Thymus (tissue), 11 donors: Measurements from ENCODE around the gene MYOM3. TPM values are rescaled to one million over a fixed set of nuclear protein-coding genes. Genes with fewer than 3 reads are reported as not detected.
"Not testable (repeated sequence)": the region's sequence is repeated elsewhere in the genome, so short reads cannot be mapped to it uniquely, and the experiment has no call there.

ENCODE experiments used
- DNase-seq, 9 donors: peaks; one replicate each; pipeline ENCODE4 v3.0.0-alpha.2; 2013; ENCODE audit warnings: low spot score in 9 of 9, low read depth in 6 of 9, missing footprints in 1 of 9
- H3K27ac ChIP-seq, 2 donors: one replicate each; pipeline ENCODE4 v1.5.1; 2013; ENCODE audit warnings: control low read depth in 1 of 2, low read depth in 1 of 2, low read length in 1 of 2, mild to moderate bottlenecking in 1 of 2, moderate library complexity in 1 of 2
- H3K27me3 ChIP-seq, 2 donors: one replicate each; pipeline ENCODE4 v1.5.1; 2013; ENCODE audit warnings: low read length in 1 of 2; ENCODE audit not compliant: control insufficient read depth in 2 of 2, insufficient read depth in 1 of 2
- H3K36me3 ChIP-seq, 2 donors: one replicate each; pipeline ENCODE4 v1.5.1; 2013; ENCODE audit warnings: low read length in 1 of 2, mild to moderate bottlenecking in 1 of 2, moderate library complexity in 1 of 2; ENCODE audit not compliant: control insufficient read depth in 2 of 2, insufficient read depth in 2 of 2
- H3K4me1 ChIP-seq, 2 donors: one replicate each; pipeline ENCODE4 v1.5.1; 2013; ENCODE audit warnings: low read length in 2 of 2; ENCODE audit not compliant: control insufficient read depth in 2 of 2, insufficient read depth in 2 of 2
- H3K4me3 ChIP-seq, 2 donors: one replicate each; pipeline ENCODE4 v1.5.1; 2013; ENCODE audit warnings: low read length in 2 of 2, control low read depth in 1 of 2, mild to moderate bottlenecking in 1 of 2
- H3K9me3 ChIP-seq, 2 donors: one replicate each; pipeline ENCODE4 v1.5.1; 2013; ENCODE audit warnings: low read length in 1 of 2, mild to moderate bottlenecking in 1 of 2; ENCODE audit not compliant: control insufficient read depth in 2 of 2, insufficient read depth in 1 of 2
- WGBS: extraction: QIAGEN DNeasy Blood & Tissue Kit; methylation state at CpG from one replicate; pipeline ENCODE4 v1.1.7; 2013; 5-methylcytosine and 5-hydroxymethylcytosine counted together
- polyA plus RNA-seq: library from polyadenylated mRNA; stranded (reverse); fragments of 200-250 nt; gene quantifications from one replicate; pipeline ENCODE4 v1.2.3, GENCODE V29; 2013
- total RNA-seq: library from RNA; stranded (reverse); fragments of 120-200 nt; gene quantifications from one replicate; pipeline ENCODE4 v1.2.4, GENCODE V29; 2013
- donor health status: healthy.

Gene MYOM3
- total and polyA plus RNA-seq, 2 donors, result 0.71 to 1.5 TPM

GRCh38 chr1:24047110-24047477 lies 64.8 kb downstream of the MYOM3 start:
- no peaks in the 10 kb centered on the region for H3K27me3 ChIP-seq
- no peak overlapping the region for H3K4me3 ChIP-seq
- no peak for DNase-seq
- H3K9me3 ChIP-seq, result no peaks in the 10 kb centered on the region
- 92% methylated on average over 3 of the region's 3 CpGs for WGBS
- no peaks in the 10 kb centered on the region for H3K36me3 ChIP-seq
- H3K4me1 ChIP-seq, result no peaks in the 10 kb centered on the region
- H3K27ac ChIP-seq, result no peak overlapping the region

- DNase-seq, result no peak
- no peak overlapping the region for H3K27ac ChIP-seq
- 92% methylated on average over 2 of the region's 2 CpGs for WGBS
- H3K4me1 ChIP-seq, result no peaks in the 10 kb centered on the region
- H3K27me3 ChIP-seq, result no peaks in the 10 kb centered on the region
- H3K36me3 ChIP-seq, result no peaks in the 10 kb centered on the region
- H3K4me3 ChIP-seq, result no peak overlapping the region
- no peaks in the 10 kb centered on the region for H3K9me3 ChIP-seq
These were observed 66.2 kb downstream of the MYOM3 start for GRCh38 chr1:24045771-24046170.

GRCh38 chr1:24044672-24045071 lies 67.3 kb downstream of the MYOM3 start:
- not testable (repeated sequence) for H3K36me3 ChIP-seq, H3K4me1 ChIP-seq, H3K9me3 ChIP-seq, H3K27me3 ChIP-seq, H3K27ac ChIP-seq, H3K4me3 ChIP-seq, DNase-seq
- 87% methylated on average over 5 of the region's 5 CpGs for WGBS

GRCh38 chr1:24043345-24044032 lies 68.4 kb downstream of the MYOM3 start:
- Histone ChIP-seq H3K27ac (no peak overlapping the region), H3K4me3 (no peak overlapping the region), H3K27me3 (no peaks in the 10 kb centered on the region), H3K36me3 (no peaks in the 10 kb centered on the region), H3K4me1 (no peaks in the 10 kb centered on the region), H3K9me3 (no peaks in the 10 kb centered on the region)
- no peak for DNase-seq
- WGBS, result 93% methylated on average over 1 of the region's 1 CpG

- 93% methylated on average over 4 of the region's 4 CpGs for WGBS
- DNase-seq, result no peak
- no peak overlapping the region for H3K4me3 ChIP-seq
- no peaks in the 10 kb centered on the region for H3K9me3 ChIP-seq
- H3K36me3 ChIP-seq, result no peaks in the 10 kb centered on the region
- no peaks in the 10 kb centered on the region for H3K4me1 ChIP-seq
- no peak overlapping the region for H3K27ac ChIP-seq
- H3K27me3 ChIP-seq, result no peaks in the 10 kb centered on the region
These were observed 69.6 kb downstream of the MYOM3 start for GRCh38 chr1:24042315-24042714.

- no peaks in the 10 kb centered on the region for H3K36me3 ChIP-seq
- no peak overlapping the region for H3K4me3 ChIP-seq
- no peaks in the 10 kb centered on the region for H3K27me3 ChIP-seq
- no peak overlapping the region for H3K27ac ChIP-seq
- no peaks in the 10 kb centered on the region for H3K9me3 ChIP-seq
- WGBS, result 97% methylated on average over 5 of the region's 5 CpGs
- H3K4me1 ChIP-seq, result no peaks in the 10 kb centered on the region
- no peak for DNase-seq
These were observed 75.8 kb downstream of the MYOM3 start for GRCh38 chr1:24036088-24036487.

GRCh38 chr1:24032981-24033380 lies 79.0 kb downstream of the MYOM3 start:
- H3K36me3 ChIP-seq, result no peaks in the 10 kb centered on the region
- H3K4me1 ChIP-seq, result no peaks in the 10 kb centered on the region
- H3K27ac ChIP-seq, result no peak overlapping the region
- no peaks in the 10 kb centered on the region for H3K9me3 ChIP-seq
- no peak overlapping the region for H3K4me3 ChIP-seq
- H3K27me3 ChIP-seq, result no peaks in the 10 kb centered on the region
- no peak for DNase-seq
- WGBS, result 87% methylated on average over 5 of the region's 5 CpGs

- 96% methylated on average over 7 of the region's 7 CpGs for WGBS
- not testable (repeated sequence) for H3K9me3 ChIP-seq, H3K4me3 ChIP-seq, H3K27me3 ChIP-seq, H3K27ac ChIP-seq, H3K4me1 ChIP-seq, H3K36me3 ChIP-seq, DNase-seq
These were observed 80.9 kb downstream of the MYOM3 start for GRCh38 chr1:24030976-24031516.

- no peaks in the 10 kb centered on the region for H3K36me3 ChIP-seq
- H3K9me3 ChIP-seq, result no peaks in the 10 kb centered on the region
- no peaks in the 10 kb centered on the region for H3K27me3 ChIP-seq
- H3K4me1 ChIP-seq, result no peaks in the 10 kb centered on the region
- H3K27ac ChIP-seq, result no peak overlapping the region
- WGBS, result 93% methylated on average over 4 of the region's 4 CpGs
- peak in 6 of 9 donors; percentile 7 to 51 (median 20) for DNase-seq
- H3K4me3 ChIP-seq, result no peak overlapping the region
These were observed 84.0 kb downstream of the MYOM3 start for GRCh38 chr1:24027838-24028468.
